ENCODE results near the gene FAM200A.
"Not testable (repeated sequence)": the region's sequence is repeated elsewhere in the genome, so short reads cannot be mapped to it uniquely, and the experiment has no call there.

The FAM200A gene

DNA sequence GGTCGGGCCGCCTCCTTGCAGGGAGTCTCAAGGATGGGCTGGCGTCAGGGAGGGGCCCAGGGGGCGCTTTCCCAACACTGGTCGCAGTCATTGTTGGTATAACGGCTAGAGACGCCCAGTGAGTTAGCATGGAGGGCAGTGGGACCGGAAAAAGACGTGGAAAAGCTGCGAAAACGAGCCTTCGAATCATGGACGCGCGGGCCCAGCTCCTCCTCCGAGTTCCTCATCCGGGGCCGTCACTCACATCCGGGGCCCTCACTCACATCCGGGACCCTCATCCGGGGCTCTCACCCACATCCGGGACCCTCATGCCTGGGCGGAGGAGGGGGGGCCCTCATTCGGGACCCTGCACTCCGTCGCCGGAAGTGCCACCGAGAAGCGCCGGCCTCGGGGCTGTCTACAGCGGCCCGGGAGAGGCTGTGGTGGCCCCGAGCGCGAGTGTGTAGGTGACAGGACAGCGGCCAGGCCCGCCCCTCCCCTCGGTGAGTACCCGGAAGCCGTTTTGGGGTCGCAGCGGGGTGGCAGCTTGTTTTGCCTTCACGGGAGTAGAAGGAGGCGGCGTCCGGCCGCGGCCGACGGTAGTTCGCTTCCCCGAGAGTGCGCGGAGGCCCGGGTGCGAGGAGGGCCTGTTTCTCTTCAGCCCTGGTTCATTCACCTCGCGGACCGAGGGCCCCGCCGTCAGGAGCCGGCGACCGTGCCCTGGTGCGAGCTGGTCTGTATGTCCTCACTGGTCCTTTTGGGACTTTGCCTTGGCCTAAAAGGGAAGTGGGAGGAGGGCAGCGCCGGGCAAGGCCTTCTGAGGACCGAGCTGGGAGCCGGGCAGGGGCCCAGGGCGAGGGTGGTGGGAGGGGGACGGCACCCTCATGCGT, 6.6 kb upstream of the FAM200A start, which contains the start of gene ZNF655:
Gene ZNF655 (plus strand): TSS at position 337 of the 869 bp plus-strand sequence. CDS start 1,918 bp downstream, outside the sequence.
- peak; percentile 90 for DNase-seq

DNA sequence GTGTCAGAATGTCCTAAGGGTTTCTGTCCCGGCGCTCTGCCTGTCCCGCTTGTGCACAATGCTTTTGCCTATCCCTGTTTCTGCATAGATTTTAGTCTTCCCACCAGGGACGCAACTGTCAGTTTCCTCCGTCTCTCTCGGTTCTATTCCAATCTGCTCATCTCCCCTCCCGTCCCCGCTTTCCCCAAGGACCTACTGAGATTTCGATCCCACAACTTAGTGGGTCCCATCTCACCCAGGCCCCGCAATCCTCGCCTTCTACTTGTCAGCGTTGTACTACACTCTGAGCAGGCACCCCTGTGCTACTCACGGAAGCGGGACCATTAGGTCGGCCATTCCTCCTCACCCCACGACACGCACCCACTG, 6.0 kb upstream of the FAM200A start:
- no peak for DNase-seq

DNA sequence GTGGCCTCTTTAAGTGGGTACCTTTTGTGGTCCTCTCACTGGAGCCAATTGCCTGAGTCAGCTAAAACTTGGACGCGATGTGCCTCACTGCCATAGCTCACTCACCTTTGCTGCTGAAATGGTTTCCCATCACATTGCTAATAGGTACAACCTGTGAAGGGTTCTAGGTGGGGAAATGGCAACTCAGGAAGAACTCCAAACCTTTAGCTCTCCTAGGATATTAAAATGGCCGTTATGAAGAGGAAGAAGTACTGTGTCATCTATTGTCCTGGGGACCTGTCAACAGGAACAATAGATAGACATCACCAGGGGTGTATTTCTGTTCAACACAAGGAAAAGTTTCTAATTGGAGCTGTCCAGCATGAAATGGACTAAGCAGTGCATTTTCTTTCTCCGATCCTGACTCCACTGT, 5.3 kb upstream of the FAM200A start:
- no peak for DNase-seq

DNA sequence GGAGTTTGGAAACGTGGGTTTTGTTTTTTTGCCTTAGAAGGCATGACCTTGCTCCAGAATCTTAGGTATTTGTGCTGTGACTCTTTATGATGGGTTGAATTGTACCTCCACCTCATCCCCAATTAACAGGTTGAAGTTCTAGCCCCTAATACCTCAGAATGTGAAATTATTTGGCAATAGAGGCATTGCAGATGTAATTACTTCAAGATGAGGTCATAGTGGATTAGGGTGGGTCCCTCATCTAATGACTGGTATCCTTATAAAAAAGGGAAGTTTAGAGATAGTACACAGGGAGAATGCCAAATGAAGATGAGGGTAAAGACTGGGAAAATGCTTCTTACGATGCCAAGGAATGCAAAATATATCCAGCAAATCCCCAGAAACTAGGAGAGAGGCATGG, 3.0 kb upstream of the FAM200A start:
- DNase-seq, result no peak

DNA sequence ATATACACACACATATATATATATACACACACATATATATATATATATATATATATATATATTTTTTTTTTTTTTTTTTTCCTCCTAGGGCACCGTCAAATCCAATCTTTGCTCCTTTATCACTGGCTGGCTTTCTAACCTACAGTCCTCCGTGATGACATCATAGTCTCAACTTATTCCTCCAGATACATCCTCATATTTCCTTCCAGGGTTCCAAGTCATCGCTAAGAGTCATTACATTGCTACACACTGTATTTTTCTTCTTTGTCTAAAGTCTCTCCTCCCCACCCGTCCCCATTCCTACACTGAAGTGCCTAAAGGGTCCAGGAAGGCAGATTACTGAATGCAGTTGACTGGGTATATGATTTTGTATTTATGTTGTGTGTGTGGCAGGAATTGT, 1.1 kb upstream of the FAM200A start:
- DNase-seq, result no peak

DNA sequence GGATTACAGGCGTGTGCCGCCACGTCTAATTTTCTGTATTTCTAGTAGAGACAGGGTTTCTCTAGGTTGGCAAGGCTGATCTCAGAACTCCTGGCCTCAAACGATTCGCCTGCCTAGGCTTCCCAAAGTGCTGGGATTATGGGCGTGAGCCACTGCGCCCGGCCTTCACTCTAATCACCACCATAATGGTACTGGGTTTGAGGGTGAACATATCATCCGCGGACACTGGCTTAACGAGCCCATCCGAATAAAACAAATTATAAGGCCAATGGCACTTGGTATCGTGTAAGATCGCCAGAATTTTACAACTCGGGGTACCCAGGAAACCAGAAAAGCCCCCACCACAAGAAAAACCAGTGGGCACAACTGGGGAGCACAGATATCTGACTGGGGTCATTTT, 580 bp downstream of the FAM200A start:
- no peak for DNase-seq

DNA sequence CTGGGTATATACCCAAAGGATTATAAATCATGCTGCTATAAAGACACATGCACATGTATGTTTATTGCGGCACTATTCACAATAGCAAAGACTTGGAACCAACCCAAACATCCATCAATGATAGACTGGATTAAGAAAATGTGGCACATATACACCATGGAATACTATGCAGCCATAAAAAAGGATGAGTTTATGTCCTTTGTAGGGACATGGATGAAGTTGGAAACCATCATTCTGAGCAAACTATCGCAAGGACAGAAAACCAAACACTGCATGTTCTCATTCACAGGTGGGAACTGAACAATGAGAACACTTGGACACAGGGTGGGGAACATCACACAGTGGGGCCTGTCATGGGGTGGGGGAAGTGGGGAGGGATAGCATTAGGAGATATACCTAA, 2.4 kb downstream of the FAM200A start:
- not testable (repeated sequence) for DNase-seq

DNA sequence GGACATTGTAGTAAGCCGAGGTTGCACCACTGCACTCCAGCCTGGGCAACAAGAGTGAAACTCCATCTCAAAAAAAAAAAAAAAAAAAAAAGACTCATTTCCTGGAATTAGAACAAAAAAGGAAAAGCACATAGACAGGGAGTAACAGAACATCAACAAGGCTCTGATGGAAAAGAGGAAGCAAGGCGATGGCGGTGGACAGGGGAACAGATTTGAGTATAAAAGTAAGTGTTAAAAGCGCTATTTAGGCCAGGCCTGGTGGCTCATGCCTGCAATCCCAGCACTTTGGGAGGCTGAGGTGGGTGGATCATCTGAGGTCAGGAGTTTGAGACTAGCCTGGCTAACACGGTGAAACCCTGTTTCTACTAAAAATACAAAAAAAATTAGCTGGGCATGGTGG, 6.6 kb downstream of the FAM200A start:
- not testable (repeated sequence) for DNase-seq

DNA sequence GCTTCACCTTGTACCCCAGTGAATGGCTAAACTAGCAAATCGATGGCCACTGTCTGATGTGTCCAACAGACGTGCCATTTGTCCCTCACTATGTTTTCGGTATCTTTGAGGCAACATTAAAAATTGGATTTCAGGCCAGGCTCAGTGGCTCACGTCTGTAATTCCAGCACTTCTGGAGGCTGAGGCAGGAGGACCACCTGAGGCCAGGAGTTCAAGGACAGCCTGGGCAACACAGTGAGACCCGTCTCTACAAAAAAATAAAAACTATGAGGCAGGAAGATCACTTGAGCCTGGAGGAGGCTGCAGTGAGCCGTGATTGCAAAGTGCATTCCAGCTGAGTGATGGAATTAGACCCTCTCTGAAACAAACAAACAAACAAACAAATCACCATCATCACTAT, 8.0 kb downstream of the FAM200A start:
- no peak for DNase-seq

DNA sequence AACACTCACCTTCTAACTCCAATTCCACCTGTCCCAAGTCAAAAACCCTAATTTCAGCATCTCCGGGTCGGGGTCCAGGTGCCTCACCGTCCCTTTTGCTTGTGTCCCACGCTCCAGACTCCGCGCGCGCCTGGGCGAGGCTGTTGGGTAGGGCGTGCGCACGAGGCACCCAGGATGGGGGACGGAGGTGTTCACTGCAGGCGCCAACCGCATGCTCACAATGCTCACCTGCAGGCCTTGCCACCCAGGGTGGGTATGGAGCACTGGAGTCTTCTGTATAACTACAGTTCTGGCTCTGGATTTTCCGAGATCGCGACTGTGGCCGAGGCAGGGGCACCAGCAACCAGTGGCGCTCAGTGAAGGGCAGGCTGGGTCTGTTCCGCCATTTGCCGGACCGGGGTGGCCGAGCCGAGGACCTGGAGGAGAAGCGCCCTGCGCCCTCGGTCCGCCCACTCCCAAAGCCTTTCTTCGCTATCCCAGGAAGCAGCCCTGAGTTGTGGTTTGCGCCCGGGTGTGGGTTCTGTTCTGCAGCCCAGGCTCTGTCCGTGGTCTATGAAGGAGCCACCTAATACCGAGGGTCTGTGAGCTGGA, 8.7 kb downstream of the FAM200A start:
- no peak for DNase-seq

DNA sequence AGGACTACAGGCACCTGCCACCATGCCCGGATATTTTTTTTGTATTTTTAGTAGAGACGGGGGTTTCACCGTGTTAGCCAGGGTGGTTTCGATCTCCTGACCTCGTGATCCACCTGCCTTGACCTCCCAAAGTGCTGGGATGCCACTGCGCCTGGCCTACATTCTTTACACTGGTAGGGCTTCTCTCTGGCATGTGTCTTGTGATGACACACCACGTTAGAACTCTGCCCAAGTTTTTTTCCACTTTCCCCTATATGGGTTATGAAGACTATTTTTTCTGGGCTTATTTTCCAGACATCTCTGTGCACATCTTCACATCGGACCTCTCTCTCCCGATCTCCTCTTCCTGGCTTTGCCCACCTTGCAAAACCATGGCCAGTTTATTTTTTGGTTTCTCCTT, 10.7 kb downstream of the FAM200A start:
- DNase-seq, result no peak

DNA sequence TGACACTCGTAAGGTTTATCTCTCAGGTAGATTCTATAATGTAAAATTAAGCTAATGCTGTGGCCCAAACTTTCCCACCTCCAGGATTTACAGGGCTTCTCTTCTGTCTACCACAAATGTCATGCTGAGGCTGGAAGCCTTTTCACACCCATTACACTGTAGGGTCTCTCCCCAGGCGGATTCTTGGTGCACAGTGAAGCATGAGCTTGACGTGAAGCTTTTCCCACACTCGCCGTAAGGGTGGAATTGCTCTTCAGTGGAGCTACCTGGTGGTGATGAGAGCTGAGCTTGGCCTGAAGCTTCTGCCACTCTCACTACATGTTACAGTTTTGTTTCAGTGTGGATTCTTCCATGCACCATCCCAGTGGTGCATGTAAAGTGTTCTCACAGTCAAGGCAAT, 11.4 kb downstream of the FAM200A start:
- no peak for DNase-seq

DNA sequence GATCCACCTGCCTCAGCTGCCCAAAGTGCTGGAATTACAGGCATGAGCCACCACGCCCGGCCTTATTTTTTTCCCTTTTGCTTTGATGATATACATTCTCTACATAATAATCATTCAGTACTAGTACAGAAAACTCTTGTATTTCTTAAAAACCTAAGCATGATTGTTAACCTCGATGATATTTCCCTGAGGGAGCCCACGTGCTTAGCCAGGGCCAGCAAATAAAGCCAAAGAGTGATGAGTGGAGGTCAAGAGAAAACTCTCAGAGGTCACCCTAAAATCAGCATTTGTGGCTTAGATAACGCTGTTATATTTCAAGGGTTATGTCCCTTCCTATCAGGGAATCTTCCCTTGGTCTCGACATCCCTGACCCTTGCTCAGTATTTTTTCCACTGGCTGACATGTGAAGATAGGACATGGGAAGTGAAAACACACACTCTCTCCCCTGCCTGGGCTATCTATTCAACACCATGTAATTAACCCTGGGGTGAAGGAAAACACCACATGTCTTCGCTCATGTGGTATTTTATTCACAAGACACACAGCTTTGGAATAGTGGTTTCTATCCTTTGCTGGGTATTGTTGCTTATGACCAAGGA, 12.6 kb downstream of the FAM200A start:
- no peak for DNase-seq

DNA sequence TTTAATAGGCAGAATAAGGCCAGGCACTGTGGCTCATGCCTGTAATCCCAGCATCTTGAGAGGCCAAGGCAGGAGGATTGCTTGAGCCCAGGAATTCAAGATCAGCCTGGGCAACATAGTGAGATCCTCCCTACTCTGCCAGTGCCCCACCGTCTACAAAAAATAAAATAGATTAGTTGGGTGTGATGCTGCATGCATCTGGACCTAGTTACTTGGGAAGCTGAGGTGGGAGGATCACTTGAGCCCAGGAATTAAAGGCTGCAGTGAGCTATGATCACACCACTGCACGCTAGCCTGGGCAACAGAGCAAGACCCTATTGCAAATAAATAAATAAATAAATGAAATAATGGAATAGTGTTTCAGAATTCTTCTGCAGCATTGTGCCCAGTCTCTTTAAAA, 16.2 kb downstream of the FAM200A start:
- DNase-seq, result no peak

DNA sequence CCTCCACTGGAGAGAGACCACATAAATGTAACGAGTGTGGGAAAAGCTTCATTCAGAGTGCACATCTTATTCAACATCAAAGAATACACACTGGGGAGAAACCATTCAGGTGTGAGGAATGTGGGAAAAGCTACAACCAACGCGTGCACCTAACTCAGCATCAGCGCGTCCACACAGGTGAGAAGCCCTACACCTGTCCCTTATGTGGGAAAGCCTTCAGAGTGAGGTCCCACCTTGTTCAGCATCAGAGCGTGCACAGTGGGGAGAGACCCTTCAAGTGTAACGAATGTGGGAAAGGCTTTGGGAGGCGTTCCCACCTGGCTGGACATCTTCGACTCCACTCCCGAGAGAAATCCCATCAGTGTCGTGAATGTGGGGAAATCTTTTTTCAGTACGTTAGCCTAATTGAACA, 20.6 kb downstream of the FAM200A start:
- DNase-seq, result no peak

DNA sequence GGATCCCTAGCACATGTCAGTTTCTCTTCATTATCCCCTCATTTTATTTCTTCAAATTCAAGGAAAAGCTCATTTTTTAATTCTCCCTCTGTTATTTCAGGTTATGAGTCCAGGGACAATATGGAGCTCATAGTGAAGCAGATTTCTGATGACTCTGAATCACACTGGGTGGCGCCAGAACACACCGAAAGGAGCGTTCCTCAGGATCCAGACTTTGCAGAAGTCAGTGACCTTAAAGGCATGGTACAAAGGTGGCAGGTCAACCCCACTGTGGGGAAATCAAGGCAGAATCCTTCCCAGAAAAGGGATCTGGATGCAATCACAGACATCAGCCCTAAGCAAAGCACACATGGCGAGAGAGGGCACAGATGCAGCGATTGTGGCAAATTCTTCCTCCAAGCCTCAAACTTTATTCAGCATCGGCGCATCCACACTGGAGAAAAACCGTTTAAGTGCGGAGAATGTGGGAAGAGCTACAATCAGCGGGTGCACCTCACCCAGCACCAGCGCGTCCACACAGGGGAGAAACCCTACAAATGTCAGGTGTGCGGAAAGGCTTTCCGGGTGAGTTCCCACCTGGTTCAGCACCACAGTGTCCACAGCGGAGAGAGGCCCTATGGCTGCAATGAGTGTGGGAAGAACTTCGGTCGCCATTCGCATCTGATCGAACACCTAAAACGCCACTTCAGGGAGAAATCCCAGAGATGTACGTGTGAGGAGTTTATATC, 26.0 kb downstream of the FAM200A start:
- peak; percentile 10 for DNase-seq

DNA sequence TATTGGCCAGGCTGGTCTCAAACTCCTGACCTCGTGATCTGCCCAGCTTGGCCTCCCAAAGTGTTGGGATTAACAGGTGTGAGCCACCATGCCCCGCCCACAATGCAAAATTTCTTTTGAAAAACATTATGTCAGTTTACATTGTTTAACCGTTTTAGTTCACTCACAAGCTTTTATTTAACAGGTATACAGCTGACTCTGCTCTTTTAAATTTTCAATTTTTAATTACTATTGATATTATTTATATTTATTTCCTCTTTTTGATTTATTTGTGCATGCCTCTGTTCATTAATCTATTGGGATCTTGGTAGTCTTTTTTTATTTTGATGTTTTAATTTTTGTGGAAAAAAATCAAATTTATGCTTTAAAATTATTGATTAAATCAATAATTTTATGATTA, 30.5 kb downstream of the FAM200A start:
- no peak for DNase-seq

DNA sequence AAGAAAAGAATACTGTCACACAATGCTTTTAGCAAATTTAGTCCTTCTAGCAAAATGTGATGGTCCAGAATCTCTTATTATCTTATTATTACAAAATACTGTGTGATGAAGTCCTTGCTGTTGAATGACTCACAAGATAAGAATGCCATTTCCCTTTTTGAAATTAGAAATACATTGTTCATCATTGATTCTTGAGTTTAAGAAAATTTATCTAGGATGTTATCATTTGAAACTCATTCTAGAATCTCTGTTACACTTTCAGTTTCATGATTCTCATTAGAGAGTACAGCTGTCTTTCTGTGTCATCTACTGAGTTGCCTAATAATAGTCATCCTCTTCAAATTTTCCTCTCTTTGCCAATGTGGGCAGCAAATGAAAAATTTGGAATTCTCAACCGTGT, 37.9 kb downstream of the FAM200A start:
- DNase-seq, result no peak

DNA sequence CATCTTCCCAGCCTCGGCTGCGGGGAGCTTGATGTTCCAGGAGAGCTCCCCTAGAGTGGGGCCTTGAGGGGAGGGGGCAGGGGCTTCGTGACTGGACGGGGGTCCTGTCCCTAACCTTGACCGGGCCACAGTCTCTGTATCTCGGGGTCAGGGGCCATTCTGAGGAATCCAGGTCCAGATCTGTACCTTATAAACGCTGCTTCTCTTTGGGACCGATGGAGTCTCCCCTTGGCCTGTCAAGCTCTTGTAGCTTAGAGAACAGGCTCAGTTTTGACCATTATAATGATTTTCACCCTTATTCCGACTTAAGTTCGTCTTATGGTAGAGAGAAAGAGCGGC, 46.6 kb downstream of the FAM200A start:
- DNase-seq, result no peak

DNA sequence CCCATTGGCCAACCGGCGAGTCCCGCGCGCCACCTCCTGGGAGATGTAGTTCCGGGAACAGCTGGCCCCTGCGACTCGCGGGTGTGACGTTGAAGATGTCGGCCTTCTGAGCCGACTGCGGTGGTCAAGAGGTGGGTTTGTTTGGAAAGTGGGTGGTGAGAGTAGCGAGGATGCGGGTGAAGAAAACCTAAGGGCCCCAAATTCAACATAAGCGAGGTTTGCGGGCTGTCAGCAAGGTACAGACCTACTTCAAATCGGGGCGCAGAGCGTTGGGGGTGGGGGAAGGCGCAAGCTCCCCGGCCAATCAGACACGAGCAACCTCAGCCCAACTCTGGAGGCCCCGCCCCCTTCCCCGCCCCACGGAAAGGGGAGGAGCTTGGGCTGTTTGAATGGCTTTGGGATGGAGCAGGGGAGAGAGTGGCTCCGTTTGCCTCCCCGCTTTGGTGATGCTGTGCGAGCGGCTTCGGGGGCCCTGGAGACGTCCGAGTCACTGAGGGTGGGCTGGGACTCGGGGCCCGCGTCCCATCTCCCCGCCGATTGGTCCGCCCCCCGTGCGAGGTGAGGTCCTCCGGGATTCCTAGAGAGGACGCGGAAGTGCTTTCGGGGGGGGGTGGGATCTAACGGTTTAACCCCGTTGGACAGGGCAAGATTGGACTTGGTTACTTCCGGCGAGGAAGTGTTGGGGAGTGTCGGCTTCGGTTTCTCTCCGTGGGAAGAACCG, 47.2 kb downstream of the FAM200A start, which contains the start of gene ZKSCAN5:
Gene ZKSCAN5 (plus strand): TSS at position 60 of the 721 bp plus-strand sequence. CDS start 1,383 bp downstream, outside the sequence.
- DNase-seq, result peak; percentile 95

DNA sequence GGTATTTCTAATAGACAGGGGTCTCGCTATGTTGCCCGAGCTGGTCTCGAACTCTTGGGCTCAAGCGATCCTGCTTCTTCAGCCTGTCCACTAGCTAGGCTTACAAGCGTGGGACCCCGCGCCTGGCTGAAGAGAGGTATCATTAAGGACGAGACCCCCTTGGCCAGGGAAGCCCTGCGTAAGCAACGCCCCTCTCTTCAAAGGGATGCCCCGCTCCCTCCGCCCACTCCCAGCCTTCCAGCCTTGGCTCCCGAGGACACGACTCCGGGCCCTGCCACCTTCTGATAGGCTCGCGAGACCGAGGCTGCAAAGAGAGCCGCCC, 47.7 kb downstream of the FAM200A start:
- DNase-seq, result no peak

DNA sequence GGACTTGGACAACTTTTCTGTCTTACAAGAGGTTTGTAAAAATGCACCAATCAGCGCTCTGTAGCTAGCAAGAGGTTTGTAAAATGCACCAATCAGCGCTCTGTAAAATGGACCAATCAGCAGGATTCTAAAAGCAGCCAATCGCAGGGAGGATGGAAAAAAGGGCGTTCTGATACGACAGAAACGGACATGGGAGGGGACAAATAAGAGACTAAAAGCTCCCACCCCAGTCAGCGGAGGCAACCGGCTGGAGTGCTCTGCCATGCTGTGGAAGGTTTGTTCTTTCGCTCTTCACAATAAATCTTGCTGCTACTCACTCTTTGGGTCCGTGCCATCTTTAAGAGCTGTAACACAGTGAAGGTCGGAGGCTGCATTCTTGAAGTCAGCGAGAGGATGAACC, 50.7 kb downstream of the FAM200A start:
- DNase-seq, result not testable (repeated sequence)

DNA sequence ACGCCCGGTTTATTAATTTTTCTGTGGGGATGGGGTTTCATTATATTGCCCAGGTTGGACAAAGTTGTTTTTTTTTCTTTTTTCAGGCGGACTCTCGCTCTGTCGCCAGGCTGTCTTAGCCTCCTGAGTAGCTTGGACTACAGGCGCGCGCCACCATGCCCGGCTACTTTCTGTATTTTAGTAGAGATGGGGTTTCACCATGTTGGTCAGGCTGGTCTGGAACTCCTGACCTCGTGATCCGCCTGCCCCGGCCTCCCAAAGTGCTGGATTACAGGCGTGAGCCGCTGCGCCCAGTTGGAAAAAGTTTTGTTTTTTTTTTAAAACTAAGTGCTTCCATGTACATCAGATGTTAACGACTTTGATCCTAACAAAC, 51.3 kb downstream of the FAM200A start:
- no peak for DNase-seq

Data from CD4-positive, alpha-beta T cell treated with Interleukin-4 for 4 hours (primary cell).